Activated naive CD4-positive, alpha-beta T cell treated with anti-CD3 and anti-CD28 coated beads, Interleukin-2, amount 50 U/mL, for 24 hours (primary cell): Measurements from ENCODE around the gene TP53TG3E.
"Not testable (repeated sequence)": the region's sequence is repeated elsewhere in the genome, so short reads cannot be mapped to it uniquely, and the experiment has no call there.

Experiments
- H3K27ac Mint-ChIP-seq: one replicate; pipeline ENCODE4 v1.8.0; 2021; ENCODE audit warnings: mild to moderate bottlenecking, mixed read lengths
- H3K27me3 Mint-ChIP-seq: one replicate; pipeline ENCODE4 v1.8.0; 2021; ENCODE audit warnings: mixed read lengths
- H3K36me3 Mint-ChIP-seq: one replicate; pipeline ENCODE4 v1.8.0; 2021; ENCODE audit warnings: mixed read lengths
- H3K4me1 Mint-ChIP-seq: one replicate; pipeline ENCODE4 v1.8.0; 2021; ENCODE audit warnings: mixed read lengths
- H3K4me3 Mint-ChIP-seq: one replicate; pipeline ENCODE4 v1.8.0; 2021; ENCODE audit warnings: mild to moderate bottlenecking, mixed read lengths
- H3K9me3 Mint-ChIP-seq: one replicate; pipeline ENCODE4 v1.8.0; 2021; ENCODE audit warnings: mixed read lengths

TP53TG3E gene

DNA sequence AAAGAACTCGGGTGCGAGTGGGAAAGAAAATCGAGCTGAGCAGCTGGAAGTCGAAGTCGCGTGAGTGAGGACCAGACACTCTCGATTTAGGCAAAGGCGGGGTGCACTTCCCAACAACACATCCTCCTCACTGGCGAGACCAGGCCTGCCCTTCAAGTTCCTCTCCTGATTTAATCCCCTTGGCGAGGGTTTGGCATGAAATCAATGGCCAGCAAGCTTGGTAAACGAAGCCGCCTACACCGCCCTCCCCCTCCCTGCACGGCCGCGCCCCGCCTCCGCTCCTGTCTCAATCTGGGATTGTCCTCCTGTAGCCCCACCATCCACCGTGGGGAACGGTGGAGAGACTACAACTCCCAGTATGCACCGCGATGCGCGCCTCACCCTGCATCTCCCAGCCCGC lies at the start of gene TP53TG3E:
Gene TP53TG3E, plus strand, starts transcription at position 301 of the 400 bp plus-strand sequence. Its CDS starts 68 bp downstream, at position 369.
- not testable (repeated sequence) for H3K27ac Mint-ChIP-seq, H3K4me1 Mint-ChIP-seq, H3K36me3 Mint-ChIP-seq, H3K27me3 Mint-ChIP-seq, H3K4me3 Mint-ChIP-seq, H3K9me3 Mint-ChIP-seq

- not testable (repeated sequence) for H3K36me3 Mint-ChIP-seq, H3K4me1 Mint-ChIP-seq, H3K27ac Mint-ChIP-seq, H3K9me3 Mint-ChIP-seq, H3K4me3 Mint-ChIP-seq, H3K27me3 Mint-ChIP-seq
These were observed 32.3 kb downstream of the TP53TG3E start for GRCh38 chr16:33336226-33337012.

DNA sequence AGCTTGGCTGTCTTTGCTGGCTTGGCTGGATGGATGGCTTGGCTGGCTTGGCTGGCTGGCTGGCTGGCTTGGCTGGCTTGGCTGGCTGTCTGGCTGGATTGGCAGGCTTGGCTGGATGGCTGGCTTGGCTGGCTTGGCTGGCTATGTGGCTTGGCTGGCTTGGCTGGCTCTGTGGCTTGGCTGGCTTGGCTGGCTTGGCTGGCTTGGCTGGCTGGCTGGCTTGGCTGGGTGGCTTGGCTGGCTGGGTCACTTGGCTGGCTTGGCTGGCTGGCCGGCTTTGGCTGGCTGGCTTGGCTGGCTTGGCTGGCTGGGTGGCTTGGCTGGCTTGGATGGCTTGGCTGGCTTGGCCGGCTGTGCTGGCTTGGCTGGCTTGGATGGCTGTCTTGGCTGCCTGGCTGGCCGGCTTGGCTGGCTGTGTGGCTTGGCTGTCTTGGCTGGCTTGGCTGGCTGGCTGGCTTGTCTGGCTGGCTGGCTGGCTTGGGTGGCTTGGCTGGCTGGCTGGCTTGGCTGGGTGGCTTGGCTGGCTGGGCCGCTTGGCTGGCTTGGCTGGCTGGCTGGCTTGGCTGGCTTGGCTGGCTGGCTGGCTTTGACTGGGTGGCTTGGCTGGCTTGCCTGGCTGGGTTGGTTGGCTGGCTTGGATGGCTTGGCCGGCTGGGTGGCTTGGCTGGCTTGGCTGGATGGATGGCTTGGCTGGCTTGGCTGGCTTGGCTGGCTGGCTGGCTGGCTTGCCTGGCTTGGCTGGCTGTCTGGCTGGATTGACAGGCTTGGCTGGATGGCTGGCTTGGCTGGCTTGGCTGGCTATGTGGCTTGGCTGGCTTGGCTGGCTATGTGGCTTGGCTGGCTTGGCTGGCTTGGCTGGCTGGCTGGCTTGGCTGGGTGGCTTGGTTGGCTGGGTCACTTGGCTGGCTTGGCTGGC lies 33.8 kb downstream of the TP53TG3E start:
- not testable (repeated sequence) for H3K4me1 Mint-ChIP-seq, H3K9me3 Mint-ChIP-seq, H3K27me3 Mint-ChIP-seq, H3K4me3 Mint-ChIP-seq, H3K36me3 Mint-ChIP-seq, H3K27ac Mint-ChIP-seq

- not testable (repeated sequence) for H3K4me3 Mint-ChIP-seq, H3K9me3 Mint-ChIP-seq, H3K27ac Mint-ChIP-seq, H3K27me3 Mint-ChIP-seq, H3K36me3 Mint-ChIP-seq, H3K4me1 Mint-ChIP-seq
These were observed 34.4 kb downstream of the TP53TG3E start for GRCh38 chr16:33338543-33338951.

GRCh38 chr16:33339093-33340061 lies 35.3 kb downstream of the TP53TG3E start:
- not testable (repeated sequence) for H3K27me3 Mint-ChIP-seq, H3K4me3 Mint-ChIP-seq, H3K4me1 Mint-ChIP-seq, H3K9me3 Mint-ChIP-seq, H3K27ac Mint-ChIP-seq, H3K36me3 Mint-ChIP-seq
